ENCODE data around the gene OTOG. TPM values are rescaled to one million over a fixed set of nuclear protein-coding genes. Genes with fewer than 3 reads are reported as not detected.

OTOG gene
- total and polyA plus RNA-seq, 2 of the 8 experiments (the other 6 are each of a cell fraction or from before 2014, with no cell fraction given) = 0.41 to 1.5 TPM

- DNase-seq (ENCODE audit: low read depth in 1 of 2, low spot score in 2 of 2) (peak in 1 of 2 experiments; percentile 19), FAIRE-seq (no peak)
- Histone ChIP-seq H2AFZ (ENCODE audit: low read length) (no peak overlapping the region), H2BK15ac (ENCODE audit: low read length) (no peak overlapping the region), H3K18ac (ENCODE audit: extremely low read depth, low read length) (no peak overlapping the region), H3K4me2 (ENCODE audit: insufficient read depth in 1 of 2, low read depth in 2 of 2, low read length in 2 of 2) (no peak overlapping the region), H3K23ac (ENCODE audit: insufficient read length) (no peak overlapping the region), H3K9ac (replicated peaks in 1 of 4; ENCODE audit: extremely low read depth in 1 of 4, low read depth in 3 of 4, low read length in 3 of 4) (no peak overlapping the region), H3K79me2 (ENCODE audit: control insufficient read depth in 1 of 2, insufficient read depth in 2 of 2, low read length in 2 of 2) (no peaks in the 10 kb centered on the region), H3K56ac (replicated peaks; ENCODE audit: insufficient read length, low read depth, low read length) (no peak overlapping the region), H4K20me1 (replicated peaks in 1 of 2; ENCODE audit: control insufficient read depth in 1 of 2, insufficient read depth in 2 of 2, low read length in 2 of 2) (no peaks in the 10 kb centered on the region), H4K5ac (ENCODE audit: insufficient read length, low read depth, low read length) (no peak overlapping the region), H3K27me3 (replicated peaks in 1 of 4; ENCODE audit: control insufficient read depth in 3 of 4, extremely low read depth in 1 of 4, insufficient read depth in 3 of 4, low read length in 3 of 4) (no peaks in the 10 kb centered on the region), H3K14ac (ENCODE audit: insufficient read length) (no peak overlapping the region), H2BK5ac (ENCODE audit: low read depth, low read length) (no peak overlapping the region), H3K79me1 (ENCODE audit: low read depth, low read length) (no peaks in the 10 kb centered on the region), H3K23me2 (ENCODE audit: low read depth, low read length) (no peaks in the 10 kb centered on the region), H3K4ac (replicated peaks; ENCODE audit: insufficient read length, low read depth, low read length) (no peak overlapping the region), H3K27ac (ENCODE audit: low read depth, low read length) (no peak overlapping the region), H3K9me3 (ENCODE audit: insufficient read depth in 2 of 2, low read depth in 1 of 2, low read length in 1 of 2) (0 out of 4 replicates have a peak, but pooled peaks cover 0 to 6% of the 10 kb centered on the region in 2 experiments), H2BK20ac (ENCODE audit: low read length) (no peak overlapping the region), H3K36me3 (ENCODE audit: control insufficient read depth in 2 of 4, insufficient read depth in 4 of 4, low read length in 3 of 4) (no peaks in the 10 kb centered on the region), H3K4me1 (replicated peaks in 1 of 4; ENCODE audit: control insufficient read depth in 3 of 4, insufficient read depth in 4 of 4, low read length in 3 of 4) (no peaks in the 10 kb centered on the region), H2AK5ac (ENCODE audit: low read depth, low read length) (no peak overlapping the region), H3K4me3 (ENCODE audit: extremely low read depth in 1 of 4, insufficient read depth in 2 of 4, low read depth in 3 of 4, low read length in 4 of 4) (no peak overlapping the region), H2BK12ac (ENCODE audit: low read depth, low read length) (no peak overlapping the region), H4K8ac (ENCODE audit: extremely low read depth, insufficient read depth, low read length) (no peak overlapping the region), H4K91ac (replicated peaks; ENCODE audit: insufficient read length, low read length) (no peak overlapping the region), H2BK120ac (replicated peaks; ENCODE audit: low read depth, low read length) (no peak overlapping the region)
- WGBS, 2 experiments (ENCODE audit: extremely low coverage in 1 of 2, insufficient coverage in 1 of 2, insufficient read length in 1 of 2, insufficient replicate concordance in 2 of 2, low coverage in 1 of 2, low lambda C conversion rate in 2 of 2, missing lambda C conversion rate in 1 of 2) = 93% methylated on average over 7 of the region's 7 CpGs; no CpG with 5 or more reads in 1 of the 2 experiments
- POLR2A ChIA-PET (ENCODE audit: partially characterized antibody) = no interaction called here
- CTCF ChIA-PET (ENCODE audit: partially characterized antibody) = no interaction called here
- TF ChIP-seq, protein P1, sequence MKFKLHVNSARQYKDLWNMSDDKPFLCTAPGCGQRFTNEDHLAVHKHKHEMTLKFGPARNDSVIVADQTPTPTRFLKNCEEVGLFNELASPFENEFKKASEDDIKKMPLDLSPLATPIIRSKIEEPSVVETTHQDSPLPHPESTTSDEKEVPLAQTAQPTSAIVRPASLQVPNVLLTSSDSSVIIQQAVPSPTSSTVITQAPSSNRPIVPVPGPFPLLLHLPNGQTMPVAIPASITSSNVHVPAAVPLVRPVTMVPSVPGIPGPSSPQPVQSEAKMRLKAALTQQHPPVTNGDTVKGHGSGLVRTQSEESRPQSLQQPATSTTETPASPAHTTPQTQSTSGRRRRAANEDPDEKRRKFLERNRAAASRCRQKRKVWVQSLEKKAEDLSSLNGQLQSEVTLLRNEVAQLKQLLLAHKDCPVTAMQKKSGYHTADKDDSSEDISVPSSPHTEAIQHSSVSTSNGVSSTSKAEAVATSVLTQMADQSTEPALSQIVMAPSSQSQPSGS (IDR thresholded peaks at IDR 0.05; ENCODE audit: low read length) = no peak
- TF ChIP-seq NRF1 (IDR thresholded peaks at IDR 0.05; ENCODE audit: low read depth, low read length) (no peak), BCL11A (IDR thresholded peaks at IDR 0.05; ENCODE audit: low read depth in 2 of 2, low read length in 2 of 2) (no peak), TAF1 (IDR thresholded peaks at IDR 0.05; ENCODE audit: low read depth, low read length) (no peak), SP4 (IDR thresholded peaks at IDR 0.05; ENCODE audit: low read length) (no peak), CHD1 (IDR thresholded peaks at IDR 0.05; ENCODE audit: low read depth, low read length) (no peak), KDM4A (IDR thresholded peaks at IDR 0.05; ENCODE audit: low read depth, low read length, severe bottlenecking) (no peak), YY1 (IDR thresholded peaks at IDR 0.05; ENCODE audit: low read depth, low read length) (no peak)
Measured at GRCh38 chr11:17590463-17590862, 43.4 kb downstream of the OTOG start.
